COR-L47 (cell line): ENCODE results near the gene C9orf153.
"Not testable (repeated sequence)": the region's sequence is repeated elsewhere in the genome, so short reads cannot be mapped to it uniquely, and the experiment has no call there.

Experiments
- DNase-seq: peaks from one replicate; lab custom pipeline; 2025; lab: John Stamatoyannopoulos, UW

C9orf153 gene

DNA sequence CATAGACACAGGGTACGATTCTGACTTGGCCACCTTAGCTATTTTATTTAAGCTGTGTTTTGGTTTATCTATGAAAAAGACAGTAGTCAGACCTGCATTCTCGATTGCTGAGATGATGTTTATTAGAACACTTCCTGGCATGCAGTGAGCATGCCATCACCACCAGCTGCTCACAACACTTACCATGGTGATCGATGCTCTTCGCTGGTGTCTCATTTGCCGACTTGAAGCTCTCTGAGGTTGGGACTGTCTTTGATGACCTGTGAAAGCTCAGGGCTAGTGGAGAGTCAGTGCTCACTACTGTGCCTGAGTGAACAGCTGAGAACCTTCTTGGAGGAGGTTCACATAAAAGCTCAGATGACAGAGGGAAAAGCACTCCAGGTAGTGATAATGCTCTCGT is 4.4 kb upstream of the C9orf153 start:
- DNase-seq, result no peak

DNA sequence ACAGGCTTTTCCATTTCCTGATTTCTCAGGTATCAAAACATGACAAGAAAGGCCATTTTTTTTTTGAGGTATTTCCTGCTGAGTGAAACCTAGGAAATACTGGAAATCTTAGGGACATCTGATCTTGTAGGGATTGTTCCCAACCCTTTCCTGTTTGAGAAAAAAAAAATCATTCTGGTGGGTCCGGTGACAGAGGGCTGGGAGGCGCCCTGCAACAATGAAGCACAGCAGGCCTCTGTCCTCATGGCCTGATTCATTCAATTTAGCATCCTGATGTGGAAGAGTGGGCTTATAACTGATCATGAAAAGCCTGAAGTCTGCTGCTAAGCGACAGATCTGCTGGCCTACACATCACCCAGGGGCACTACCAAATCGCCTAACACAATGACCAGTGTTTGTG is 3.0 kb upstream of the C9orf153 start:
- no peak for DNase-seq

DNA sequence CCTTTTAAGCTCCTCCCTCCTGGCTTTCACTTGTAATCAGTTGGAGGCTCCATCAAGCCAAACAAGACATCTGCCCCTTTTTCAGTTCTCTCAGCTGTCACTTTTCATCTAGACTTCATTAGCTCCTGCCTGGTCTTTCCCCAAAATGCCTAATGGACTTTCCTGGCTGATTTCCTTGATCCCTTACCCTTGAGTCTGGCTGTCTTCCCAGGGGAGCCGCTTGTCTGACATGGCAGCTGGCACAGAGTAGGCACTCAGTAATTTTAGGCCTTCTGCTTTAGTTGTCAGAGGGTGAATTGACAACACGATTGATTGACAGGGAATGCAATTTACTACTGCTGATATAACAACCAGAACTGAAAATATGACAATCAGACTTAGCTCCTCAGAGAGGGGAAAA is 2.1 kb downstream of the C9orf153 start:
- DNase-seq, result no peak

DNA sequence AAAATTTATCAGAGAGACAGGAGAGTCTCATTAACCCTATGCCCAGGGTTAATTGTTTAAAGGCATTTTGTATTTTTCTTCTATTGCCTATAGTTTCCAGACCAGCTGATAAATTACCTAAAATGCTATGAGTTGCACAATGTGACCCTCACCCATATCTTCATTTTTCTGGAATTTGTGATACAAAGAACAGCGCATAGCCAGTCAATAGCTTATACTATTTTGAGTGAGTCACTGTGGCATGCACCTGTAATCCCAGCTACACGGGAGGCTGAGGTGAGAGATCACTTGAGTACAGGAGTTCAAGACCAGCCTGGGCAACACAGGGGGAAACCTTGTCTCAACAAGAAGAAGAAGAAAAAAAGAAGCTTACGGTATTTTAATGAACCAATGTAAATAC is 2.8 kb downstream of the C9orf153 start:
- no peak for DNase-seq

DNA sequence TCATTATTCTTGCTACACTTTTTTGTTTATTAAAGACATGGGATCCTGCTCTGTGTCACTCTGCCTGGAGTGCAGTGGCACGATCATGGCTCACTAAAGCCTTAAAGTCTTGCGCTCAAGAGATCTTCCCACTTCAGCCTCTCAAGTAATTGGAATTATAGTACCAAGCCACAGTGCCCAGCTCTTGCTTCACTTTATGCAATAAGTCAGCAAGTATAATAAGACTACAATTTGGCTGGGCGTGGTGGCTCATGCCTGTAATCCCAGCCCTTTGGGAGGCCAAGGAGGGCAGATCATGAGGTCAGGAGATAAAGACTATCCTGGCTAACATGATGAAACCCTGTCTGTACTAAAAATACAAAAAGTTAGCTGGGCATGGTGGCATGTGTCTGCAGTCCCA is 5.9 kb downstream of the C9orf153 start:
- no peak for DNase-seq

DNA sequence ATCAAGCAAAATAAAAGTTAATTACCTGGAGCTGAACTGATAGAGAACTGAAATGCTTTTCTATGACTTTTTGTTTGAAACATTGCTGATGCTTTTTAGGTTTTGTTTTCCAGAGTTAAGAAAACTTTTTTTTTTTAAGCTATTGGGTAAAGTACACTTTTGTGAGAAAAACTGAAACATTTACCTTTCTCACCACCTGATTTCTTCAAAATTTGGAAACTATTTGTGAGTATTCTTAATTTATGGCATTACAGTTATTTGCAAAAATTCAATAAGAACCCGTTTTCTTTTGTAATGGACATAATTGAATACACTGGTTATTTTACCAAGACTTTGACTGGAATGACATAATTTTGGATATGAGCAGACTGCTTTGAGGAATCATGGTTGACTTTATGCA is 6.6 kb downstream of the C9orf153 start:
- no peak for DNase-seq

DNA sequence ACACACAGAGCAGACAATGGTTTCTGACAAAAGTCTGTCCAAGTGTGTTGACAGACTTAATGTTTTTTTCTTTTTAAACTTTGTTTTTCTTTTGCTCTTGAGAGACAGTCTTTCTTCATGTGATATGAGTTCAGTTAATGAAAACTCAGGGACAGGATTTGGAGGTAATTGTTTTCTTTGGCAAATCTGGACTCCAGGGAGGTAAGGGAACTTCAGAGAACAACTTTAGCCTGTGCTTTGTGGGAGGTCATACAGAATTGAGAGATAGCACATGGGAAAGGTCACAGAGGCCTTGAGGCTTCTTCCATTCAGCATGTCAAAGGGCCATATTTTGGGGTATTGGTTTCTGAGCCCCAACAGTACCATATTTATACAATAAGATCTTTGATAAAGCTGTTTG is 9.3 kb downstream of the C9orf153 start:
- no peak for DNase-seq

DNA sequence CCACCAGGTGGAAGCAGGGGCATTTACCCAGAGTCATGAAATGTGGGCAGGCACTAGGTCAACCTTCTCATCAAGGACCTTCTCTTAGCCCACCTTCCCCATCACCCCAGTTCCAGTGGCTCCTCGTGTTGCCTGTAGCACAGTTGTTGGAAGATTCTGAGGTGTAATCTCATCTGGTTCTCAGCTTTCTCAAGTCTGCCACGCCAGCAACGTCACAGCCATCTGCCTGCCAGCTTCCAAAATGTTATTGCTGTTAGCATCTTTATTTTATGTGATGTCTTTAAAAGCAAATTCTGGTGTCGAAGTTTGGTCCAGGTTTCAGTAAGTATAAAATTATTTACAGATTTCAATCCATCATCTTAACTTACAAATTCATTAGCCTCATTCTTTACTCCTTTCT is 10.7 kb downstream of the C9orf153 start:
- DNase-seq, result no peak

DNA sequence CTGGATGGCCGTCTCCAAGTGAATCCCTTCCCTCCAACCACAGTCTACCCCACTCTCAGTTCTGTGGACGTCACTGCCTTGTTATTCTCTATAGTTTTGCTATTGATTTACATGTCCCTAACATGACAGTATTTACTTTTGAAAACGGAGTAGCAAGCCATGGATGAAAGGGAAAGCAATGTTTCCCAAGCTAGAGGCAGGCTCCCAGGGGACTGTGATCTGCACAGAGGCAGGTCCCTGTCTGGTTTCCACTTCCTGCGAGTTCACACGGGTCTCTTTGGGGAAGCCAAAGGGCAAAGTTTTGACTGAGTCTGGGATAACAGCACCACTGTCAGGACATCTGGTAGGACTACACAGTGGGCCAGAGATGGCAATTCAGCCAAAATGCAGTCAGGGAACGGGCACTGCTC is 12.7 kb downstream of the C9orf153 start:
- DNase-seq, result no peak

DNA sequence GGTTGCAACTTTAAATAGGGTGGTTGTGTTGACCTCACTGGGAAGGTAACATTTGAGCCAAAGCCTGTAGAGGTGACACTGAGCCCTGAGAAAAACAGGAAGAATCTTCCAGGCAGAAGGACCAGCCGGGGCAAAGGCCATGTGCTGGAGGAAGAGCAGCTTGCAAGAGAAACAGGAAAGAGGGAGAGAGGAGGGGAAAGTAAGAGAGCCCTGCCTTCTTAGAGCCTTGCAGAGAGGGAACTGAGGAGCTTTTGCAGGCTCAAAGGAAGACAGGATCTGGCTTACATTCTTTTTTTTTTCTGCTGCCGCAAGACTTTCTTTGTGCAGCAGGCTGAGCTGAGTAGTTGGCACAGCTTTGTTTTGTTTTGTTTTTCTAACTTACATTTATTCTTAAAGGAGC is 17.4 kb downstream of the C9orf153 start:
- no peak for DNase-seq

DNA sequence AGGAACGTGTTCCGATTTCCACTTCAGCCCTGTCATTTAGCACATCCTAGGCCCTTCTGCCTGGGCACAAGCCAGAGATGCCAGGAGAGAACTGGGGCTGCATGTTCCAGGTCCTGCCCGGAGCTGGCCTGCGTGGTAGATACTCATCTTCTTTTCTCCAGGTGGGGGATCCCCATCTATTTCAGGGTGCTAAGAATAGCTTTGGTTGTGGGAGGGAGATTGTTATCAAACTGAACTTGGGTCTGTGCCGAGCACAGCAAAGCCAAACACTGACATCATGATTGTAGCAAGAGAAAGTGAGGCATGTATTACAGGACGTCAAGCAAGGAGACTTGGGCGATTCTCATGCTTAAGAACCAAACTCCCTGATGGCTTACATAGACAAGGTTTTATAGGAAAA is 18.2 kb downstream of the C9orf153 start:
- no peak for DNase-seq

DNA sequence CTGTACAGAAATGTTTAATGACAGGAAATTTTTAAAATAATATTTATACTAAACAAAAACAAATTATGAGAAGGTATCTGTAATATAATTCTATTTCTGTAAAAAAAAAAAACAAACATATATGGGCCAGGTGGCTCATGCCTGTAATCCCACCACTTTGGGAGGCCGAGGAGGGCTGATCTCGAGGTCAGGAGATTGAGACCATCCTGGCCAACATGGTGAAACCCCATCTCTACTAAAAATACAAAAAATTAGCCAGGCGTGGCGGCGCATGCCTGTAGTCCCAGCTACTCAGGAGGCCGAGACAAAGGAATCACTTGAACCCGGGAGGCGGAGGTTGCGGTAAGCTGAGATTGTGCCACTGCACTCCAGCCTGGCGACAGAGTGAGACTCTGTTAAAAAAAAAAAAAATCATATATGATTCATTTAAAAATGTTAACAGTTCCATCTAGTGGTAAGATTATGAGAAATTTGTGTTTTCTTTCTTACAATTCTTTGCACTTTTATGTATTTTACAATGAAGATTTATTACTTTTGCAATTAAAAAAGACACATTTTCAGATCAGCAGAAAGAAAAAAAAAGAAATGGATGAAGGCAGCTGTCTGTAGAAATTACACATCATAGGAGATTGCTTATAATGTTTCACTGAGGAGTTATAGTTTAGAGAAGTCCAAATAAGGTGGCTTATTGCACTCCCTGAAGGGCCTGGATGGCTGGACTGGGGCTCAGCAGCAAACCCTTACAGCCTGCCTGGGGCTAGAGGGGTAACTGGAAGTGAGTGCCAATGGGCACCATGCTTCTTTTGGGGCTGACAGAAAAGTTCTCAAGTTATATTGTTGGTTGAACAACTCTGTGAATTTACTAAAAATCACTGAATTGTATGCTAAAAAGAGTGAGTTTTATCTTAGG is 20.3 kb downstream of the C9orf153 start:
- DNase-seq, result no peak

DNA sequence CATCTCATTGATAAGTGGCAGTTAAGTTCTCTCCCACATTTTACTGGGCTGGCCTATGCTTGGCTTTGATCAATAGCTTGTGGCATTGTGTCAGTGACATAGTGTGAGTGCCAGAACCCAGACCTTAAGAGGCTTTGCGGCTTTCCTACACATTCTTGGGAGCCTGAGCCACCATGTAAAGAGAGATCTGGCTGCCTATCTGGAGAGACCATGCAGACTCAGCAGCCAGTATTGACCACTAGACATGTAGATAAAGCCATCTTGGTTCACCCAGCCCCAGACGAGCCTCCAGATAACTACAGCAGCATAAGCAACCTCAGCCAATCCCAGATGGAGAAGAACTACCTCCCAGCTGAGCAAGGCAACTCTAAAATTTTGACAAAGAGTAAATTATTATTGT is 28.6 kb downstream of the C9orf153 start:
- DNase-seq, result no peak

DNA sequence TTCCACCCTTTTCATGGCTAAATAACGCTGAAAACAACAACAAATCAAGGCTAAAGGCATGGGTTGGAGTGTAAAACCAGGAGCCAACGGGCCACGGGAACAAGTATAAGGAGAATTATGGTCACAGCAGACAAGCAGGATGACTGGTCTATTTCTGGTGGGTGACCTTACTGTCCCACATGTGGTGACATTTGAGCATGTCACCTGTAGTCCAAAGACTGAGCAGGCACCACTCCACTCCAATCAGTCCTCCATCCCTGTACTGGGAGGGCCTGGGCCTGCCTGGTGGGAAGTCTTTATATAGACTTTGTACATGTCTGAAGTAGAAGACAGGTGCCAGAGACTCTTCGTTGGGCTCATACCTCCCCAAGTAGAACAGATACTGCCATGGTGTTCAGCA is 36.8 kb downstream of the C9orf153 start:
- DNase-seq, result no peak

DNA sequence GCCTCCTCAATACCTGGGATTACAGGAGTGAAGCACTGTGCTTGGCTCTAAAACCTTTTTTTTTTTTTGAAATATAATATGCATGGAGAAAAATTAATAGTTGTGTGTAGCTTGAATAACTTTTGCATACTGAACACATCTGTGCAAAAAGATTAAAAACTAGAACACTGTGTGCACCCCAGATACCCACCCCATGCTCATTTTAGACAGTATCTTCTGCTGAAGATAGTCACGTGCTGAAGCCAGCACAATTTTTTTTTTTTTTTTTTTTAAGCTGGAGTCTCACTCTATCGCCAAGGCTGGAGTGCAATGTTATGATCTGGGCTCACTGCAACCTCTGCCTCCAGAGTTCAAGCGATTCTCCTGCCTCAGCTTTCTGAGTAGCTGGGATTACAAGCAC is 39.9 kb downstream of the C9orf153 start:
- no peak for DNase-seq

DNA sequence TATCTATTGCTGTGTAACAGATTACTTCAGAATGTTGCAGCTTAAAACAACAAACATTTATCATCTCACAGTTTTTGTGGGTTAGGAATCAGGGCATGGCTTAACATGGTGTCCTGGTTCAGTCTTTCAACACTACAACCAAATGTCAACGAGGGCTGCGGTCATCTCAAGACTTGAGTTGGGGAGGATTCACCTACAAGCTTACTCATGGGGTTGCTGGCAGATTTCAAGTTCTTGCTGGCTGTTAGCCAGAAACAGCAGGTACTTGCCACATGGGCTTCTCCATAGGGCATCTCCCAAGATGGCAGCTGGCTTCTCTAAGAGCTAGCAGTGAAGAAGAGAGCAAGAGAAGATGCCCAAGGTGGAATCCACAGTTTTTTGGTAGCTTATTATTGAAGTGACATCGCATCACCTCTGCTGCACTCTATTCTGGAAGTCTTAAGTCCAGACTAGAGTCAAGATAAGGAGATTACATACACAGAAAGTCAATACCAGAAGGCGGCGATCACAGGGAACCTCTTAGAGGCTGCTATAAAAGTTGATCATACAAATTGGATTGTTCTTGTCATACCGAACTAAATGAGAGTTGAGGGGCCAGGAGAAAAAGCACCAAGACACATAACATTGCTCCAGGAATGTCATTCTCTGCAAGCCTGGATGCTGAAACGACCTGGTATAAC is 42.2 kb downstream of the C9orf153 start:
- DNase-seq, result no peak

DNA sequence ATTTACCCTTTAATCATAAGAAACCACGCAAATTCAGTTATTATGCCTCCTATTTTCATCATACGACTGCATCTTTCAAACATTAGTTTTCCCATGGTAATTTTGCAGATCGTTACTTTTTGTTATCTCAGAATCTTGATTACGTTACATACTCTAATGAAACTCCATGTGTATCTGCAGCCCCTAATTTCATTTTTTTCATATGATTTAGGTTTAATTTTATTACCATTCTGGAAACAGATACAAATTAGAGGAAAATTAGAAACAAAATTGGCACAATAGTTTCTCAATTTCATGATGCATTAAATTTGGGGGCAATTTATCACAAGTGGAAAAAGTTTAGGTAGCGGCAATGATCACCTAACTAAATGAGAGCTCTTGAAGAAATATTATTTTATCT is 52.3 kb downstream of the C9orf153 start:
- no peak for DNase-seq

DNA sequence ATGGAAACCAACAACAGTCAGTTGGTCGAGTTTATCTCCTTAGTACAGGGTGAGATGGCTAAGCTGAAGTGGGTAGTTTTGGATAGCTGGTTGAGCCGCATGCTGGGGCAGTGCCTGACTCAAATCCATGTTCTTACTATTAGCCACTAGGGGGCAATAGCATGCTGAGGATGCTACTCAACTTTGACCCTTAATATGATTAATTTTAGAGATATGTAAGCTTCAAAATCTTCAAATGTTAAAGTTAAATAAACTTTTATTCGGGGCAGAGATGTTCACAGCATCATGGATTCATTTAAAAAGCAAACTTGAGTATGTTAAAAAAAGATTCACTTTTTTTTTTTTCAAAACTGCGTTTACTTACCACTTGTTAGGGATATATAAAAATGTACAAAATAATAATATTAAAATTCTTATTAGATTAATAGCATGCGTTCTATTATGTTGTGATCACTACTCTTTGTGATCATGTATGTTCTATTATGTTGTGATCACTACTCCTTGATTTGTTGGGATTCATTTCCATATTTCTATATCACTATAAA is 57.0 kb downstream of the C9orf153 start:
- DNase-seq, result peak; percentile 31

DNA sequence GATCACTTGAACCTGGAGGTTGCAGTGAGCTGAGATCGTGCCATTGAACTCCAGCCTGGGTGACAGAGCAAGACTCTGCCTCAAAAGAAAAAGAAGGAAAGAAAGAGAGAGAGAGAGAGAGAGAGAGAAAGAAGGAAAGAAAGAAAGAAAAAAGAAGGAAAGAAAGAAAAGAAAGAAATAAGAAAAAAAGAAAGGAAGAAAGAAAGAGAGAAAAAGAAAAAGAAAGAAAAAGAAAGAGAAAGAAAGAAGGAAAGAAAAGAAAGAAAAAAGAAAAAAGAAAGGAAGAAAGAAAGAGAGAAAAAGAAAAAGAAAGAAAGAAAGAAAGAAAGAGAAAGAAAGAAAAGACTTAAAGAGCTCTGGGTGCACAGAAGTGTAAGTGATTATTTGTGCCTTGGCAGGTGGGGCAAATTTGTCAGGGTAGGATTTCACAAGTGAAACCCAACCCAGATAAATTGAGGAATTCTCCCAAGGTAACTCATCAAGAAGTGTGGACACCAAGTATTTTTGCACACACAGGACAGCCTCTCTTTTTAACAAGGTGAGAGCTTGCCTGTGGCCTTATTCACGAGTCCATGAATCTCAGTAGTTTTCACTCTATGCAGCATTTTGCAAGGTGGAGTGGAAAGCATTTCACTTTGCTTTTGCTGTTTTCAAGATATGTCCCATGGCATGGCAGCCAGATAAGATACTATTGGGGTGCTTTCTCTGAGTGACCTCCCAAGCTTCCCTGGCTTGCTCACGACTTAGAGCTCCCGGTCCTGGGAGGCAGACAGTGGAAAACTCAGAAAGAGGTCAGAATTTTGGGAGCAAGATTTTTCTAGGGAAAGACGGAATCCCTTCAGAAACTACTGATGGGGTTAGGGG is 57.8 kb downstream of the C9orf153 start:
- no peak for DNase-seq

DNA sequence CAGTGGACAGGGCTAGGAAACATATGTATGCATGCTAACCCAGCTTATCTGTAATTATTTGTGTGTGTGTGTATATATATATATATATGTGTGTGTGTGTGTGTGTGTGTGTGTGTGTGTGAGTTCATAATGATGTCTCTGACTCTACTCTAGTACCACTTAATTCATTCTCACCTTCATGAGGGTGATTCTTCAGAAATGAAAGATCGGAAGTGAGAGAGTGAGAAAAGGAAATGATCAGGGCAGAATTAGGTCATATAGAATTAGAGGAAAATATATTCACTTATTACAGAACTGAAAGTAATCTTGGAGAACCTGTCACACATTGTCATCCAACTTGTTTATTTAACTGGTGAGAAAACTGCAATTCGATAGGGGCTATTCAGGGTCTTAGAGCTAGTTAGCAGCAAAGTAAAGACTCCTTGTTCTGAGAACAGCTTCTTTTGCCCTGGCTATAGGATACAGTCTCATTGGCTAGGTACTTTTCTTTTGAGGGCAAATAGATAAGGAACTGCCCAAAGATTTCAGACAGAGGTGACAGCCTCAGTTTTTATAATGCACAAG is 58.8 kb downstream of the C9orf153 start:
- no peak for DNase-seq

DNA sequence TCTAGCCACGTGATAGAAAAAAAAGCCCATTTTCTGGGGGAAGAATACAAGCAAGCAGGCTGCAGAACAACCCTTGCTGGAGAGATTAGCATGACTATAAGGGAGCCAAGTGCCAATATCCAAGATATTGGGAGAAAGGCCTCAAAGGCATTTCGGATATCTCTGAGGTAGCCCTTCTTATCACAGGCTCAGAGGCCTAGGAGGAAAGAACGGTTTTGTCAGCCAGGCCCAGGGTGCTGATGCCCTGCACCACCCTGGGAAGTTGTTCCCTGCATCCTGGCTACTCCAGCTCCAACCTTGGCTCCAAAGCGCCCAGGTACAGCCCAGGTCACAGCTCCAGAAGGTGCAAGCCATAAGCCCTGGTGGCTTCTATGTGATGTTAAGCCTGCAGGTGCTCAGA is 66.4 kb downstream of the C9orf153 start:
- DNase-seq, result no peak

DNA sequence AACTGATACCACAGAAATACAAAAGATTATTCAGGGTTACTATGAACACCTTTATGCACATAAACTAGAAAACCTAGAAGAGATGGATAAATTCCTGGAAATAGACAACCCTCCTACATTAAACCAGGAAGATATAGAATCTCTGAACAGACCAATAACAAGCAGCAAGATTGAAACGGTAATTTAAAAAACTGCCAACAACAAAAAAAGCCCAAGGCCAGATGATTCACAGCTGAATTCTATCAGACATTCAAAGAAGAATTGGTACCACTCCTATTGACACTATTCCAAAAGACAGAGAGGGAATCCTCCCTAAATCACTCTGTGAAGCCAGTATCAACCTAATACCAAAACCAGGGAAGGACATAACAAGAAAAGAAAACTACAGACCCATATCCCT is 68.8 kb downstream of the C9orf153 start:
- not testable (repeated sequence) for DNase-seq
